H1 (cell line): Measurements from ENCODE around the gene MARCHF10. TPM values are rescaled to one million over a fixed set of nuclear protein-coding genes. Genes with fewer than 3 reads are reported as not detected.

Experiments used
- CTCF ChIA-PET: fragments of 300-600 bp; sonication (Branson Sonifier 250); formaldehyde crosslinking; loops from one replicate; lab custom pipeline; 2021; ENCODE audit not compliant: partially characterized antibody; lab: Charles Lee
- POLR2A ChIA-PET: fragments of 300-600 bp; sonication (Branson Sonifier 250); formaldehyde crosslinking; loops from one replicate; lab custom pipeline; 2021; ENCODE audit warnings: inconsistent platforms; ENCODE audit not compliant: partially characterized antibody; lab: Charles Lee
- DNase-seq, 2 experiments: peaks; one replicate each; pipeline versions ENCODE4 v3.0.0 to v3.0.0-alpha.2; 2010 to 2022; ENCODE audit warnings: low spot score in 2 of 2, low read depth in 1 of 2, mixed read lengths in 1 of 2
- FAIRE-seq: peaks from 2 replicates; lab custom pipeline; 2011; peaks lifted over from hg19 to GRCh38; lab: Jason Lieb, UNC
- H2AFZ ChIP-seq: 2 replicates; pipeline ENCODE4 v1.8.1; 2012; ENCODE audit warnings: low read length, inconsistent platforms
- H2AK5ac ChIP-seq: 2 replicates; pipeline ENCODE4 v1.6.1; 2013; ENCODE audit warnings: low read depth, low read length
- H2BK120ac ChIP-seq: replicated peaks from 2 replicates; pipeline ENCODE3; 2013; ENCODE audit warnings: low read depth, low read length, inconsistent platforms
- H2BK12ac ChIP-seq: 2 replicates; pipeline ENCODE4 v1.6.1; 2013; ENCODE audit warnings: low read depth, low read length
- H2BK15ac ChIP-seq: 2 replicates; pipeline ENCODE4 v1.6.1; 2013; ENCODE audit warnings: low read length
- H2BK20ac ChIP-seq: 2 replicates; pipeline ENCODE4 v1.6.1; 2013; ENCODE audit warnings: low read length
- H2BK5ac ChIP-seq: 2 replicates; pipeline ENCODE4 v1.6.1; 2013; ENCODE audit warnings: low read depth, low read length
- H3K14ac ChIP-seq: 2 replicates; pipeline ENCODE4 v1.6.1; 2013; ENCODE audit warnings: inconsistent platforms; ENCODE audit not compliant: insufficient read length
- H3K18ac ChIP-seq: 2 replicates; pipeline ENCODE4 v1.6.1; 2013; ENCODE audit warnings: low read length; ENCODE audit errors: extremely low read depth
- H3K23ac ChIP-seq: 2 replicates; pipeline ENCODE4 v1.6.1; 2013; ENCODE audit warnings: inconsistent platforms; ENCODE audit not compliant: insufficient read length
- H3K23me2 ChIP-seq: 2 replicates; pipeline ENCODE4 v1.6.1; 2013; ENCODE audit warnings: low read depth, low read length
- H3K27ac ChIP-seq: 2 replicates; pipeline ENCODE4 v1.6.1; 2011; ENCODE audit warnings: low read depth, low read length, inconsistent platforms
- H3K27me3 ChIP-seq, 4 experiments: replicated peaks in 1 of 4; 1 replicate in 1 of 4; 2 replicates in 3 of 4; pipeline versions ENCODE4 v1.6.1 to v1.8.1; 2011 to 2013; ENCODE audit warnings: low read length in 3 of 4, mild to moderate bottlenecking in 3 of 4, inconsistent platforms in 2 of 4, mixed read lengths in 2 of 4, moderate library complexity in 1 of 4; ENCODE audit not compliant: control insufficient read depth in 3 of 4, insufficient read depth in 3 of 4; ENCODE audit errors: extremely low read depth in 1 of 4
- H3K36me3 ChIP-seq, 4 experiments: 2 replicates each; pipeline versions ENCODE4 v1.6.1 to v1.8.1; 2011 to 2013; ENCODE audit warnings: mild to moderate bottlenecking in 4 of 4, low read length in 3 of 4, moderate library complexity in 2 of 4, control low read depth in 1 of 4, inconsistent platforms in 1 of 4; ENCODE audit not compliant: insufficient read depth in 4 of 4, control insufficient read depth in 2 of 4
- H3K4ac ChIP-seq: replicated peaks from 2 replicates; pipeline ENCODE3; 2013; ENCODE audit warnings: low read length, low read depth, mixed read lengths, inconsistent platforms; ENCODE audit not compliant: insufficient read length
- H3K4me1 ChIP-seq, 4 experiments: replicated peaks in 1 of 4; 1 replicate in 1 of 4; 2 replicates in 3 of 4; pipeline versions ENCODE4 v1.6.1 to v1.8.1; 2011 to 2013; ENCODE audit warnings: low read length in 3 of 4, inconsistent platforms in 2 of 4, mixed read lengths in 1 of 4; ENCODE audit not compliant: insufficient read depth in 4 of 4, control insufficient read depth in 3 of 4
- H3K4me2 ChIP-seq, 2 experiments: 2 replicates each; pipeline versions ENCODE4 v1.6.1 to v1.8.1; 2011 to 2013; ENCODE audit warnings: low read depth in 2 of 2, low read length in 2 of 2, control low read depth in 1 of 2, inconsistent platforms in 1 of 2, mild to moderate bottlenecking in 1 of 2; ENCODE audit not compliant: insufficient read depth in 1 of 2
- H3K4me3 ChIP-seq, 4 experiments: fragments of 200-600, 300-600 bp in 1 of 4; sonication (generic), shearing (Covaris generic), sonication (Bioruptor Twin) in 1 of 4; 2 replicates each; pipeline versions ENCODE4 v1.5.1 to v1.8.1; 2011 to 2016; ENCODE audit warnings: low read length in 4 of 4, low read depth in 3 of 4, control low read depth in 2 of 4, inconsistent platforms in 2 of 4, mild to moderate bottlenecking in 2 of 4, mixed read lengths in 1 of 4, moderate library complexity in 1 of 4; ENCODE audit not compliant: insufficient read depth in 2 of 4; ENCODE audit errors: extremely low read depth in 1 of 4
- H3K56ac ChIP-seq: replicated peaks from 2 replicates; pipeline ENCODE3; 2013; ENCODE audit warnings: low read depth, mild to moderate bottlenecking, mixed read lengths, low read length, inconsistent platforms; ENCODE audit not compliant: insufficient read length
- H3K79me1 ChIP-seq: 2 replicates; pipeline ENCODE4 v1.6.1; 2013; ENCODE audit warnings: low read depth, low read length, control low read depth
- H3K79me2 ChIP-seq, 2 experiments: 2 replicates each; pipeline versions ENCODE4 v1.6.1 to v1.8.1; 2012 to 2013; ENCODE audit warnings: low read length in 2 of 2, mild to moderate bottlenecking in 2 of 2, inconsistent platforms in 1 of 2; ENCODE audit not compliant: insufficient read depth in 2 of 2, control insufficient read depth in 1 of 2
- H3K9ac ChIP-seq, 4 experiments: replicated peaks in 1 of 4; 1 replicate in 1 of 4; 2 replicates in 3 of 4; pipeline versions ENCODE4 v1.6.1 to v1.8.1; 2011 to 2013; ENCODE audit warnings: low read depth in 3 of 4, low read length in 3 of 4, control low read depth in 2 of 4, mild to moderate bottlenecking in 2 of 4, moderate library complexity in 2 of 4, inconsistent platforms in 1 of 4; ENCODE audit errors: extremely low read depth in 1 of 4
- H3K9me3 ChIP-seq, 2 experiments: 2 replicates each; pipeline versions ENCODE4 v1.6.1 to v1.8.1; 2012 to 2013; ENCODE audit warnings: mild to moderate bottlenecking in 2 of 2, moderate library complexity in 2 of 2, control low read depth in 1 of 2, inconsistent platforms in 1 of 2, low read depth in 1 of 2, low read length in 1 of 2, mixed read lengths in 1 of 2; ENCODE audit not compliant: insufficient read depth in 2 of 2
- H4K20me1 ChIP-seq, 2 experiments: replicated peaks in 1 of 2; 2 replicates each; pipeline versions ENCODE3 to v1.8.1; 2011 to 2013; ENCODE audit warnings: inconsistent platforms in 2 of 2, low read length in 2 of 2, mild to moderate bottlenecking in 1 of 2; ENCODE audit not compliant: insufficient read depth in 2 of 2, control insufficient read depth in 1 of 2
- H4K5ac ChIP-seq: 2 replicates; pipeline ENCODE4 v1.6.1; 2013; ENCODE audit warnings: low read length, low read depth, mixed read lengths, inconsistent platforms; ENCODE audit not compliant: insufficient read length
- H4K8ac ChIP-seq: 2 replicates; pipeline ENCODE4 v1.8.0; 2013; ENCODE audit warnings: mild to moderate bottlenecking, moderate library complexity, low read length, inconsistent platforms; ENCODE audit not compliant: insufficient read depth; ENCODE audit errors: extremely low read depth
- H4K91ac ChIP-seq: replicated peaks from 2 replicates; pipeline ENCODE3; 2013; ENCODE audit warnings: low read length, mixed read lengths, inconsistent platforms; ENCODE audit not compliant: insufficient read length
- BACH1 ChIP-seq: IDR thresholded peaks from 2 replicates; pipeline ENCODE4 v1.6.1; 2012; ENCODE audit warnings: low read length, improper control_type of control experiment
- BRCA1 ChIP-seq: IDR thresholded peaks from 2 replicates; pipeline ENCODE4 v1.6.1; 2012; ENCODE audit warnings: low read depth, low read length, improper control_type of control experiment
- CBX5 ChIP-seq: fragments of 300-800, 300-1000 bp; sonication (generic); IDR thresholded peaks from 2 replicates; pipeline ENCODE4 v1.7.1; 2016; ENCODE audit warnings: antibody characterized with exemption, low read length, low read depth
- FOSL1 ChIP-seq: IDR thresholded peaks from 2 replicates; pipeline ENCODE4 v1.6.1; 2011; ENCODE audit warnings: mild to moderate bottlenecking, low read depth, low read length, moderate library complexity; ENCODE audit not compliant: insufficient read depth
- POLR2AphosphoS5 ChIP-seq: IDR thresholded peaks from 2 replicates; pipeline ENCODE4 v1.6.1; 2011; ENCODE audit warnings: low read depth, low read length
- RAD21 ChIP-seq, 2 experiments: IDR thresholded peaks in 1 of 2; conservative IDR thresholded peaks in 1 of 2; 2 replicates each; pipeline ENCODE4 v1.6.1; 2011; ENCODE audit warnings: low read depth in 2 of 2, low read length in 2 of 2, improper control_type of control experiment in 1 of 2, inconsistent platforms in 1 of 2, mild to moderate bottlenecking in 1 of 2, moderate library complexity in 1 of 2
- RNF2 ChIP-seq: fragments of 200-900, 300-1000 bp; sonication (generic); IDR thresholded peaks from 2 replicates; pipeline ENCODE4 v1.7.1; 2016; ENCODE audit warnings: borderline replicate concordance, low read depth, mild to moderate bottlenecking, antibody characterized with exemption, low read length; ENCODE audit not compliant: poor library complexity, severe bottlenecking; ENCODE audit errors: missing control alignments
- SP1 ChIP-seq: IDR thresholded peaks from 2 replicates; pipeline ENCODE4 v1.6.1; 2011; ENCODE audit warnings: low read depth, low read length
- SRF ChIP-seq: IDR thresholded peaks from 2 replicates; pipeline ENCODE4 v1.6.1; 2011; ENCODE audit warnings: mild to moderate bottlenecking, low read depth, low read length, moderate library complexity
- TEAD4 ChIP-seq: IDR thresholded peaks from 2 replicates; pipeline ENCODE4 v1.6.1; 2012; ENCODE audit warnings: low read depth, low read length, inconsistent platforms, mixed read lengths
- WGBS, 2 experiments: shearing (Covaris generic) in 1 of 2; methylation state at CpG; one replicate each; pipeline versions ENCODE4 v1.1.6 to v1.1.7; 2013 to 2015; ENCODE audit warnings: low lambda C conversion rate in 2 of 2, mixed read lengths in 2 of 2, inconsistent platforms in 1 of 2, low coverage in 1 of 2, missing lambda C conversion rate in 1 of 2; ENCODE audit not compliant: insufficient replicate concordance in 2 of 2, insufficient coverage in 1 of 2, insufficient read length in 1 of 2; ENCODE audit errors: extremely low coverage in 1 of 2, missing lambda C conversion rate in 1 of 2; 5-methylcytosine and 5-hydroxymethylcytosine counted together
- polyA plus RNA-seq, 7 experiments: library from polyadenylated mRNA; depleted of rRNA in 3 of 7; stranded (reverse) in 5 of 7; unstranded in 2 of 7; fragments of >200 nt in 5 of 7; fragments of 200-250 nt in 2 of 7; gene quantifications; 1 replicate in 5 of 7; 2 replicates in 1 of 7; 4 replicates in 1 of 7; pipeline versions ENCODE4 v1.2.1 to v1.2.3, GENCODE V29; 2011 to 2013; ENCODE audit warnings: missing spikeins in 2 of 7, mixed read lengths in 2 of 7
- total RNA-seq: library from RNA; stranded (reverse); fragmentation: NEBNext Ultra II Directional; extraction: Animal tissue kit (Norgen Biotek cat#: 25700); gene quantifications from 2 replicates; pipeline ENCODE4 v1.2.1, GENCODE V29; 2021
- TF ChIP-seq, protein P1 (sequence below): IDR thresholded peaks from 2 replicates; pipeline ENCODE4 v1.6.1; 2011; ENCODE audit warnings: low read depth, mild to moderate bottlenecking, low read length; ENCODE audit not compliant: insufficient read depth

Gene MARCHF10
- total and polyA plus RNA-seq, 2 of the 8 experiments (the other 6 are each of a cell fraction or from before 2014, with no cell fraction given): 0.48 to 0.73 TPM

DNA sequence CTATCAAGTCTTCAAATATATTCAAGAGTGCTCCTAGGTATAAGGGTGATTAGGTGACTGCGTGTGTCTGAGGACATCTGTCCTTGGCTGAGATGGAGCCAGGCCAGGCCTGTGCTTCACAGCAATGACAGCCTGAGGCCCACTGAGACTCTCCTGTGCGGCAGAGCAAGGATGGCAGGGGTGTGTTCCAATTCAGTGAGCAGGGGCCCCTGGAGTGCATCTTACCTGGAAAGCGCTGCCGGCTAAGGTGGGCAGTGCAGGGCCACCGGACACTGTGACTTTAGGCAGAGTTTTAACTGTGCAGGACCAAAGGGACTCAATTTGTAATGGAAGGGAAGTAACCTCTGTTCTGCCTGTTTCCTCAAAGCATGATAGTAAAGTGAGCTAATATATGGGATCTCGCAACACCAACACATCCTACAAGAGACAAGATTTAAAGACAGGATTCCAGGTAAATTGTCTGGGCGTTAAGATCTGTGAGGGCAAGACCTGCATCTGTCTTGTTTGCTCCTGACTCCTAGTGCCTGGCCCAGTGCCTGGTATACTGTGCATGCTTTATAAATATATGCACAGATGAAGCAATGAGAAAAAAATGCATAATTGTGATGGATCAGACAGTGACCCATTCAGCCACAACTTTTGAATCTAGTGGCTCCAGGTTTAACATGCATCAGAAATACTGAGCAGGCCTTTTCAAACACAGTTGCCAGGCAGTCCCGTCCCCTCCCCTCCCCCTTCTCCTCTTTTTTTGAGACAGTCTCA is 93.9 kb downstream of the MARCHF10 start:
- CTCF ChIA-PET: interaction anchor here (0.8 to 4.7 kb wide), 6 partner anchors 8 to 76 kb away, joined by 3 to 43 read pairs (median 4); no protein-coding TSS in a partner anchor
- WGBS, 2 experiments: 91% methylated on average over 8 of the region's 8 CpGs; no CpG with 5 or more reads in 1 of the 2 experiments
- H3K79me1 ChIP-seq: no peaks in the 10 kb centered on the region
- H2BK20ac ChIP-seq: peak overlapping the region; percentile 48; the same call in 1 of the 2 replicates
- H3K14ac ChIP-seq: no peak overlapping the region
- no peak for FAIRE-seq
- H3K36me3 ChIP-seq: no peaks in the 10 kb centered on the region
- H4K20me1 ChIP-seq: no peaks in the 10 kb centered on the region
- no peak overlapping the region for H3K4me2 ChIP-seq
- no peak overlapping the region for H2BK15ac ChIP-seq
- no peaks in the 10 kb centered on the region for H3K79me2 ChIP-seq
- H3K23me2 ChIP-seq: no peaks in the 10 kb centered on the region
- no peak overlapping the region for H3K56ac ChIP-seq
- POLR2A ChIA-PET: no interaction called here
- no peak overlapping the region for H2BK12ac ChIP-seq
- H2BK120ac ChIP-seq: no peak overlapping the region
- peaks cover 0 to 3% (median 0%) of the 10 kb centered on the region in 4 experiments; a peak in 4 of 7 replicates for H3K4me1 ChIP-seq
- H2BK5ac ChIP-seq: no peak overlapping the region
- no peak overlapping the region for H3K4me3 ChIP-seq
- H4K8ac ChIP-seq: no peak overlapping the region
- H3K27ac ChIP-seq: 0 out of 2 replicates have a peak overlapping the region, but pooled peaks have one; percentile 6
- H3K27me3 ChIP-seq: 0 out of 7 replicates have a peak, but pooled peaks cover 0 to 1% (median 0%) of the 10 kb centered on the region in 4 experiments
- H2AK5ac ChIP-seq: no peak overlapping the region
- no peak overlapping the region for H2AFZ ChIP-seq
- no peak overlapping the region for H3K18ac ChIP-seq
- H3K9ac ChIP-seq: no peak overlapping the region; a peak in 1 of 7 replicates
- no peaks in the 10 kb centered on the region; a peak in 1 of 4 replicates for H3K9me3 ChIP-seq
- no peak overlapping the region for H3K4ac ChIP-seq
- no peak for DNase-seq
- H4K5ac ChIP-seq: no peak overlapping the region
- no peak overlapping the region for H3K23ac ChIP-seq
- H4K91ac ChIP-seq: no peak overlapping the region
- TF ChIP-seq RAD21 (IDR thresholded peaks at IDR 0.05 in 1 of 2, conservative IDR thresholded peaks at IDR 0.05 in 1 of 2; ENCODE audit: low read depth in 2 of 2, low read length in 2 of 2) (no peak), BACH1 (no peak), SRF (no peak), FOSL1 (no peak), TEAD4 (no peak), POLR2AphosphoS5 (no peak), RNF2 (no peak), CBX5 (no peak), SP1 (no peak), BRCA1 (no peak)
- TF ChIP-seq, protein P1, sequence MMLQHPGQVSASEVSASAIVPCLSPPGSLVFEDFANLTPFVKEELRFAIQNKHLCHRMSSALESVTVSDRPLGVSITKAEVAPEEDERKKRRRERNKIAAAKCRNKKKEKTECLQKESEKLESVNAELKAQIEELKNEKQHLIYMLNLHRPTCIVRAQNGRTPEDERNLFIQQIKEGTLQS: no peak
